Measurements from ENCODE around the gene BCL2.

BCL2 gene

DNA sequence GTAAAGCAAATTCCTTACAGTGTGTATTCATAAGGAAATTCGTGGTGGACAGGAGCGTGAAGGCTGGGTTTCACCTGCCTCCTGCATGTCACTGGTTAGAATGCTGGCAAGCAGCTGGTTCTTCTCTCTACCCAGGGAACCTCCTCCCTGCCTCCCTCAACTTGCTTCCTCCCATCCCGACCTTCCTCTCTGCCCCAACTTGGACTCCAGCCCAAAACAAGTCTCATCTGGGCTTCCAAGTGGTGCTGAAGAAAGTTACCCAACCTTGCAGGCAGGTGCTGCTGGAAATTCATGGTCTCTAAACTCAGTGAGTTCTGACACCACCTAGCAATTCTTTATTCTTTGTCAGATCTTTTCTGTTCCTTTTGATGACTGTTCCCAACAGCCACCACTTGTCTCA is 184.5 kb downstream of the BCL2 start:
- DNase-seq: no peak

- peak; percentile 40 for DNase-seq
Observed at GRCh38 chr18:63132819-63133200, 186.8 kb downstream of the BCL2 start.

DNA sequence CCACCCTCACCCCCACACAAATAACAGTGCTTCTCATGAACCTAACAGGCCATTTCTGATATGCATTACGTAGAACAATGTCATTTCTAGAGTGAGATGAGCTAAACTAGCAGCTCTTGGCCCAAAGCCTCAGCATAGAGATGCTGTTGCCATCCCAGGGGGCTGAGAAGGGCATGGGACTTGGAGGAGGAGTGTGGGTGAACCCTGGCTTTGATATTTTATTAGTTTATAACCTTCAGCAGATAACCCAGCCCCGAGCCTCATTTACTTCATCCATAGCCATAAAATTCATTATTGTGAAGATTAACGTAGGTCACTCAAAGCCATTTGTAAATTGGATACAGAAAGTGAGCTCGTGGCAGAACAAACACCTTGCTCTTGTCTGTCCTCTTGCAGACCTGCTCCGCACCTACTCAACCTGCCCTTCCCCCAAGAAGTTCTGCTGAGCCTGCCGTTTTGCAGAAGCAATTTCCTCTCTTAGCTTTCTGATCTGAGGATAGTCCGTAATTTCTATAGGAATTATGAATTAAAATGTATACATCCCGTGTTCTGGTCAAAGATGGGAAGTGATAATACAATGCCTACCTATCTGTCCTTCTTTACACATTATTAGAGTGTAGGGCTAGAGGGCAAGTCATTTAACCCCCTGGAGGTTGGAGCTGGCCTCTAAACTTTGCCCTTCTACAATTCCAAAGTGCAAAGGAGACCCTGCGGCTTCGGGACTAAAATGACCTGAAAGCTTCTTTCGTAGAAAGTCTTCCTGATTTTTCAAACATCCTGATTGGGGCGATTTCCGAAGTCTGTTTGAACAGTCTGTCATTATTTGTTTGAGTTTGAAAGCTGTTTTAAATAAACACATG is 187.4 kb downstream of the BCL2 start:
- peak; percentile 44 for DNase-seq

DNA sequence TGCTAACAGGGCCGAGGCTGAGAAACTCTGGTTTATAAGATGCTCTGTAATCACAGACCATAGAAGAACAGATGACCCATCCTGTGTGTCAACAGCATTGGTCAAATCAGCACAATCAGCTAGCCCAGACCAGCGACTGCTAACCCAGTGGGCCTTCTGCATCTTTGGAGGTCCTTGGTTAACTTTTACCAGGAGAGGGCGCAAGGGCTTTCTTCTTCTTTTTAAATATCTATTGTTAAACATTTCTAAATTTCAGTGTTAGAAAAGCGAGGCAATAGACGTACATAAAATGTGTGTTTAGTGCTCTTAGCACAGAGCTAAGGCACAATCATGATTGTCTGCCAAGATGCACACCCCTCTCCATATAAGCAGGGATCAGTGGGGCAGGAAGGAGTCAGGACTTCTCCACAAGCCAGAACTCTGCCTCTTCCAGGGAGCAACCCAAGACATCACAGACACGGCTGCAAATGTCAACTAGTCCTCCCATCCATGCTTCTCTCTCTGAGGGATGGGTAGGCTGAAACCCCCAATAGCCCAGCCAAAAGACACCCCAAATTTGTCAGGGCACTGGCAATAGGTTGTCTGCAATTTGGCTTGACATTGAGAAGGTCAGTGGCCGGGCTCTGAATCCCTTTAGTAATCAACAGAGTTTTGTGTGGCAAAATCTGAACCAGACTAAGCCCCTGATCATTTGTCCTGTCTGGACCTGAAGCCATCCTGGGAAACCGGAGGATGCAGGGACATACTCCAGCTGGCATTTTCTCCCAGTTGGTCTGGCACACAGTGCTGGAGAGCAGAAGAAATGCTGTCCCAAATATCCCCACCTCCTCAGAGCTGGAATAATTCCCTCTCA is 188.2 kb downstream of the BCL2 start:
- DNase-seq: peak; percentile 57

DNA sequence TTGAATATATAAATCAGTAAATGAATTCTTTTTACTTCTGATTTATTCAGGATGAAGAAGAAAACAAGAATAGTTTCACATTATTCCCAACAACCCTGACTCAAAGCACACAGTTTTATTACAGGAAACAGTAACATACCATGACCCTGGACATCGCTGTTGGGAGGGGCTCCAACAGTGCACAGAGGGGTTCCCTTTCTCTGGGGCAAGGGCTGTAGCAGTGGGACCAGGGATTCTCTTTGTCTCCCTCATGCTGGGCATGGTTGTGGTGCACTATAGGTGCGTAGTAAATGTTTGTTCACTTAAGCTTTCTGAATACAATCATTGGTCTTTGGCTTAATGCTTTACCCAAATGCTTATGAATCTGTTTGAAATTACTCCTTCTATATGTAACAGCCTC is 189.4 kb downstream of the BCL2 start:
- no peak for DNase-seq

DNA sequence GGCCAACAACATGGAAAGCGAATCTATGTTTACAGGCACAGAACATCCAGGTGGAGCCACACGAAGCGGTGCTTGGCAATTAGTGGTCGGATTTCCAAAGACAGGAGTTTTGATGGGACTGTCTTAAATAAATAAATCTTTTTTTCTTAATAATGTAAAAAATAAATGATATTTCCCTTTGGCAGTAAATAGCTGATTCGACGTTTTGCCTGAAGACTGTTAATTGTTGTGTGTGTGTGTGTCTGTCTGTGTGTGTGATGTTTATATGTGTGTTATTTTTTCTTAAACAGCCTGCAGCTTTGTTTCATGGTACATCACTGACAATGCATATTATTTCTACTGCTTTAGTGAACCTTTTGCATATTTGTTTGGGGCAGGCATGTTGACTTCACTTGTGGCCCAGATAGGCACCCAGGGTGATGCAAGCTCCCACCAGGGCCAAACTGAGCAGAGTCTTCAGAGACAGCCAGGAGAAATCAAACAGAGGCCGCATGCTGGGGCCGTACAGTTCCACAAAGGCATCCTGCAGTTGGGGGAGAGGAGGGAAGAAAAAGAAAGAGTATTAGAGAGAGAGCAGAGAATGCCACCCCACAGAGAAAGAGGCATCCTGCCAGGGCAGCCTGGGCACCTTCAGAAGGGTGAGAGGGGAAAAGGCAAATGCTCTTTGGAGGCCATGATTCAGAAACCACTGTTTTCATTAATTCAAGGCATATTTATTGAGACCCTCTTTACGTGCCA is 191.2 kb downstream of the BCL2 start:
- no peak for DNase-seq

- no peak for DNase-seq
Observed at GRCh38 chr18:63126134-63127069, 193.2 kb downstream of the BCL2 start.

DNA sequence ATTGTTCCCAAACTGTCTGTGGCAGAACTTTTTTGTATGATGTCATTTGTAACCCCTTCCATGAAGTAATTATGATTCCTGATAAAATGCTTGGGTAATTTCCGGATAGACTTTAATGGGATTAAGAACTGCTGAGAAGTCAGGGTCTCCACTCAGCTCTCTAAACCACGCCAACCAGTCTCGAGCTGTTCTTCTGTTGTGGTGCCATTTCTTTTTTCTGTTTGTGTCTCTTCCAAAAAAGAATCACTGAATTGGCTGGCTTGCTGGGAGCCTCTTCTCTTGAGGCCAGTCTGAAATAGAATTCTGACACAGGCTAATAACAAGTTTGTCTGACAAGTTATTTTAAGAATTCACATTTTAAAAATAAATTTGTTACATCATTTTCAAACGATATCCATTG is 198.9 kb downstream of the BCL2 start:
- DNase-seq: no peak

DNA sequence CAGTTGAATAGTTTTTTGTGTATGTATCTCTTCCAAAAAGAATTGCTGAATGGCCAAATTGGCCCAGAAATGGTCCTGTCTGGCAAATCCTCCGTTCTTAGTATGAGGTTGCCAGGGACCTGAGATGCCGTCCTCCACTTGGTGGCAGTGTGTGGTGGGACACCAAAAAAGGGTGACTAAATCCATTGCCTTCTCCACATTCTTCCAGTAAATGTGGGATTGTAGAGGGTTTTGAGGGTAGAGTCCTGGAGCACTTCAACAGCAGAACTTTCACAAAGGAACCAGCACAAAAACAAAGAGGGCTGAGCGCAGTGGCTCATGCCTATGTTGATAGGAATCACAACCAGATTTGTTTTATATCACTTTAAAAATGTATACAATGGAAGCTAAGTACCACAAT is 199.9 kb downstream of the BCL2 start:
- DNase-seq: peak; percentile 26

DNA sequence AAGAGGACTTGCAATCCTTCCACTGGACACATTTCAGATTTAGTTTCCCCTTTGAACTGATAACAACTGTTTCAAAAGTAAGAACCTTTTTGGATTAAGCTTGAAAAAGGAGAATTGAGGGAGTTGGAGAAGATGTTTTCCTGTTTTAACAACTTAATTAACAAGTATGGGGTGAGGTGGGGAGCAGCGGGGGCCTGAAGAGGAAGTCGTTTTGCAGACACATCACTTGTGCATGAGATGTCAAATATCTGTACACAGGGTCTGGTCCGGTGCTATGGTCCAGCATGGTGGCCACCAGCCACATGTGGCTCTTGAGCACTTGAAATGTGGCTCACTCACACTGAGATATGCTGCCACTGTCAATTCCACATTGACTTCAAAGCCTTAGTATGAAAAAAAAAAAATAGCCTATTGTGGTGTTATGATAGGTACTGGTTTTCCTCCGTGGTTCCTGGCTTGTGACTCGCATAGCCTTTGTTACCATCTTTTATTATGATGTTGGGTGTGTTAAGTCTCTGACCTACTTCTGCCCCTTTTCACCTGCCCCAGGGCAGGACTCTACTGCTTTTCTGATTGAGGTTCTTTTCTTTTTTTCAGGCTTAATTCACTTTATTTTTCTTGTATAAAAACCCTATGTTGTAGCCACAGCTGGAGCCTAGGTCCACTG is 205.5 kb downstream of the BCL2 start:
- no peak for DNase-seq

DNA sequence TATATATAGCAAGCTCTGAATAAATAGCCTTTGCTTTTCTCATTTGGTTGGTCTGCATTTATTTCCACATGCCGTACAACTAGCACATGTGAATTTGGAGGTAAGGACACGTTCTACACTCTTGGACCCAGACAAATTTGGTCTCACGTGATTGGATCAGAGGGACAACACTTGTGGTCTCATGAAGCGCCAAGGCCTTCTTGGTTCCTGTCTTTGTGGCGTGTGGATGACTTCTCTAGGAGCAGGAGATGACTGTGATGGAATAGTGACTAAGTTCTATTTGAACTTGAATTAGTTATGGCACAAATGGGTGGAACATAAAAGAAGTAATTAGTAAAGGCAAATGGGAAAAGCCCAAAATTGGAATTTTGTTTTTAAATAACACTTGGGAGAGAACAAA is 206.9 kb downstream of the BCL2 start:
- no peak for DNase-seq

GRCh38 chr18:63111671-63112402 is 207.7 kb downstream of the BCL2 start:
- no peak for DNase-seq

DNA sequence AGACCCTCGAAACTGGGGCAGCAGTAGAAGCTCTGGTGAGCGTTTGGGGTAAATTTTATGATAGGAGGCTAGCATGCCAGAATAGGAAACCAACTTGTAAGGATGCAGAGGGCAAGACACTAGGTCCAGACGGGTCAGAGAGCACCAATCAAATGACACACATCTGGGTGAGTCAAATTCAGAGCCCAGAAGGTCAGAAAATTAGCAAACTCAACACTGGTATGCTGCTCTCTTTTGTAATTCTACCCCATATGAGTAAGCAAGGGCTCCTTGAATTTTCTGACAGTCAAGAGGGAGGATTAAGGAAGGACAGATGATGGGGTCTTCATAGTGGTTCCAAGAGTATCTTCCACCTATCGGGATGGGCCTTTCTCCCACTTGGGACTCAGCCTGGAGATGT is 209.8 kb downstream of the BCL2 start:
- no peak for DNase-seq

GRCh38 chr18:63109022-63109421 is 210.5 kb downstream of the BCL2 start:
- DNase-seq: no peak

- DNase-seq: no peak
Observed at GRCh38 chr18:63107931-63108330, 211.6 kb downstream of the BCL2 start.

GRCh38 chr18:63107171-63107845 is 212.3 kb downstream of the BCL2 start:
- DNase-seq: no peak

DNA sequence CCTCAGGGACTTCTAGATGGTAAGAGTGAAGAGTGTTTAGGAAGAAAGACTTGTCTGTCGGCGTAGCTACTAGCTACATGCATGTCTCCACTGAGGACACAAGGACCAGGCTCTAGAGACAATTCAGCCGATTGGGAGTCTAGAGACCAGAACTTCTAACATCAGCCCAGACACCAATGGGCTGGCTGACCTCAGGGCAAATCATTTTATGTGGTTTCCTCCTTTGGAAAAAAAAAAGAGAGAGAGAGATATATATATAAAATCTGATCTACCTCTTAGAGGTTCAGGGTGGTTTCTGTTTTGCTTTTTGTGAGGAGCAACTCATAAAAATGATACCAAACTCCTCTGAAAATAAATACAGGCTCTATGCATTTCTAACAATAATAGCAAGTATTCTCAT is 212.8 kb downstream of the BCL2 start:
- DNase-seq: no peak

GRCh38 chr18:63105636-63106316 is 213.8 kb downstream of the BCL2 start:
- DNase-seq: no peak

- DNase-seq: no peak
Observed at GRCh38 chr18:63104868-63105267, 214.7 kb downstream of the BCL2 start.

Measured in NCI-H526 treated with DMSO at 0.1 percent for 48 hours (cell line).